ENCODE measurements around the gene HSPA1L. TPM values are rescaled to one million over a fixed set of nuclear protein-coding genes. Genes with fewer than 3 reads are reported as not detected.
"Not testable (repeated sequence)": the region's sequence is repeated elsewhere in the genome, so short reads cannot be mapped to it uniquely, and the experiment has no call there.

The HSPA1L gene
- polyA plus RNA-seq, 2 of the 4 experiments (the other 2 are of a cell fraction) = 1.2 to 1.7 TPM

DNA sequence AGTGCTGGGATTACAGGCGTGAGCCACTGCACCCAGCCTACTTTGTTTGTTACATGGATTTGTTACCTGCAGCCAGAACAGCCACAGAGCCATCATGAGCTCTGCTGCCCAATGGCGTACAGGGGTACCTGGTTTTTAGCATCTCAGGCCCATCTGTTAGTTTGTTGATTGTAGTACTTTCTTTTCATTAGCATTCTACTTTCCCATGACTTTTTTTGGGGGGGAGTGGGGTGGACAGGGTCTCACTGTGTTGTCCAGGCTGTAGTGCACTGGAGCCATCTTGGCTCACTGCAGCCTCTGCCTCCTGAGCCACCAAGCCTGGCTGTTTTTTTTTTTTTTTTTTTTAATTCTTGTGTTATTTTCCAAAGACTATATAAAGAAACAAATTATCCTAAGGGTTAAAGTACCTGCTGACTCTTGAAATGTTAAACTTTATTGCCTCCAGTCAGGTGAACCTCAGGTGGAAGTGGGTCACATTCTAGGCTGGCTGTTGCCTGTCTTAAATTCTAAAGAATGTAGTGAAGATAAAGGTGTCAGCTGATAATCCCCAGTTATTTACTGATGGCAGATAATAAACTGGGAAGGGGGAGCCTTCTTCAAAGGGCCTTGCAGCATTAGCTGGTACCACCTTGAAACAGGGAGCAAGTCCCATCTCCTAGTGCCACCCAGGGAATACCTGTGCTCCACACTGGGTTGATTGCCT lies 32.3 kb upstream of the HSPA1L start:
- TF ChIP-seq HOXB13 (CRISPR knock-in tag; IDR thresholded peaks at IDR 0.05; ENCODE audit: low read depth) = no peak
- TF ChIP-seq, protein P1, sequence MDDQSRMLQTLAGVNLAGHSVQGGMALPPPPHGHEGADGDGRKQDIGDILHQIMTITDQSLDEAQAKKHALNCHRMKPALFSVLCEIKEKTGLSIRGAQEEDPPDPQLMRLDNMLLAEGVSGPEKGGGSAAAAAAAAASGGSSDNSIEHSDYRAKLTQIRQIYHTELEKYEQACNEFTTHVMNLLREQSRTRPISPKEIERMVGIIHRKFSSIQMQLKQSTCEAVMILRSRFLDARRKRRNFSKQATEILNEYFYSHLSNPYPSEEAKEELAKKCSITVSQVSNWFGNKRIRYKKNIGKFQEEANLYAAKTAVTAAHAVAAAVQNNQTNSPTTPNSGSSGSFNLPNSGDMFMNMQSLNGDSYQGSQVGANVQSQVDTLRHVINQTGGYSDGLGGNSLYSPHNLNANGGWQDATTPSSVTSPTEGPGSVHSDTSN (IDR thresholded peaks at IDR 0.05) = no peak
- TF ChIP-seq USF2 (IDR thresholded peaks at IDR 0.05) = no peak
- TF ChIP-seq BCL3 (IDR thresholded peaks at IDR 0.05) = no peak
- no peak for TF ChIP-seq EHF (CRISPR knock-in tag; IDR thresholded peaks at IDR 0.05)
- no peak for TF ChIP-seq RNF2 (IDR thresholded peaks at IDR 0.05; ENCODE audit: borderline replicate concordance, low read depth)
- ChIA-PET POLR2A (no interaction called here), CTCF (interaction anchor here (0.7 kb wide), 1 partner anchor 124 kb away, joined by 3 read pairs; the partner anchor contains the start of gene DXO)
- ATAC-seq = no peak
- no peak for FAIRE-seq
- no peak overlapping the region for H3K4me2 ChIP-seq
- peaks cover 11% of the 10 kb centered on the region; the same call in 1 of the 3 replicates for H3K4me1 ChIP-seq
- no peak overlapping the region for H3K27ac ChIP-seq
- no peak overlapping the region for H3K4me3 ChIP-seq
- DNase-seq (ENCODE audit: low read depth in 1 of 2, low spot score in 1 of 2) = no peak
- no peaks in the 10 kb centered on the region for H3K9me3 ChIP-seq
- 69% methylated on average over 2 of the region's 2 CpGs for WGBS (ENCODE audit: missing lambda C conversion rate)

GRCh38 chr6:31844507-31844906 lies 29.4 kb upstream of the HSPA1L start:
- DNase-seq (ENCODE audit: low read depth in 1 of 2, low spot score in 1 of 2) (no peak), FAIRE-seq (no peak), ATAC-seq (no peak; a peak in 1 of 6 replicates)
- Histone ChIP-seq H3K4me2 (no peak overlapping the region), H3K4me1 (peaks cover under 1% of the 10 kb centered on the region; the same call in 1 of the 3 replicates), H3K27ac (no peak overlapping the region), H3K9me3 (no peaks in the 10 kb centered on the region), H3K4me3 (no peak overlapping the region)
- 97% methylated on average over 3 of the region's 3 CpGs for WGBS (ENCODE audit: missing lambda C conversion rate)
- ChIA-PET POLR2A (no interaction called here), CTCF (interaction anchor here (1.3 kb wide), 1 partner anchor 38 kb away, joined by 3 read pairs; the partner anchor contains the start of gene LSM2)
- TF ChIP-seq CBX2 (IDR thresholded peaks at IDR 0.05; ENCODE audit: borderline replicate concordance, low read depth) (no peak), MAFK (IDR thresholded peaks at IDR 0.05; ENCODE audit: partially characterized antibody) (no peak), CBX8 (IDR thresholded peaks at IDR 0.05) (no peak)

DNA sequence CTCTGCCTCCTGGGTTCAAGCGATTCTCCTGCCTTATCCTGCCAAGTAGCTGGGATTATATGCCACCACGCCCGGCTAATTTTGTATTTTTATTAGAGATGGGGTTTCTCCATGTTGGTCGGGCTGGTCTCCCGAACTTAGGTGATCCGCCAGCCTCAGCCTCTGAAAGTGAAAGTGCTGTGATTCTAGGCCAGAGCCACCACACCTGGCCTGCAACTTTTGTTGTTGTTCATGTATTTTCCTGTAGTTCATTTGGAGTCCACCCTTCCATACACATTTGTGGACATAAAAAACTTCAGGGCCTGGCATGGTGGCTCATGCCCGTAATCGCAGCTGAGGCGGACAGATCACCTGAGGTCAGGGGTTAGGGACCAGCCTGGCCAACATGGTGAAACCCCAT lies 27.0 kb upstream of the HSPA1L start:
- POLR2A ChIA-PET = interaction anchor here (1.4 kb wide), 1 partner anchor 21 kb away, joined by 3 read pairs; the partner anchor contains the start of gene NEU1
- WGBS (ENCODE audit: missing lambda C conversion rate) = 95% methylated on average over 9 of the region's 9 CpGs
- no peak for DNase-seq (ENCODE audit: low read depth in 1 of 2, low spot score in 1 of 2)
- Histone ChIP-seq H3K4me1 (peaks cover 20% of the 10 kb centered on the region; the same call in 2 of the 3 replicates), H3K4me2 (no peak overlapping the region), H3K27ac (no peak overlapping the region), H3K9me3 (no peaks in the 10 kb centered on the region), H3K4me3 (no peak overlapping the region)
- TF ChIP-seq, protein P2, sequence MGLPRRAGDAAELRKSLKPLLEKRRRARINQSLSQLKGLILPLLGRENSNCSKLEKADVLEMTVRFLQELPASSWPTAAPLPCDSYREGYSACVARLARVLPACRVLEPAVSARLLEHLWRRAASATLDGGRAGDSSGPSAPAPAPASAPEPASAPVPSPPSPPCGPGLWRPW (IDR thresholded peaks at IDR 0.05) = no peak
- no peak for TF ChIP-seq CBX8 (IDR thresholded peaks at IDR 0.05)
- no peak for TF ChIP-seq TFCP2L1 (CRISPR knock-in tag; IDR thresholded peaks at IDR 0.05)
- TF ChIP-seq ZNF302 (CRISPR knock-in tag; IDR thresholded peaks at IDR 0.05) = no peak
- ATAC-seq = no peak
- FAIRE-seq = no peak
- CTCF ChIA-PET = no interaction called here

GRCh38 chr6:31839779-31840126 lies 24.7 kb upstream of the HSPA1L start:
- not testable (repeated sequence) for H3K9me3 ChIP-seq; ATAC-seq; H3K27ac ChIP-seq; DNase-seq (ENCODE audit: low read depth in 1 of 2, low spot score in 1 of 2); FAIRE-seq; H3K4me3 ChIP-seq
- 92% methylated on average over 8 of the region's 8 CpGs for WGBS (ENCODE audit: missing lambda C conversion rate)
- peaks cover 20% of the 10 kb centered on the region; the same call in 2 of the 3 replicates for H3K4me1 ChIP-seq
- H3K4me2 ChIP-seq = peak overlapping the region; percentile 99; the same call in 2 of the 3 replicates
- ChIA-PET POLR2A (interaction anchor here (1.3 to 2.0 kb wide), 2 partner anchors 12 to 23 kb away, joined by 3 to 6 read pairs; partner anchors contain the start of genes HSPA1B and NEU1), CTCF (interaction anchor here (0.7 to 1.3 kb wide), 2 partner anchors 10 to 20 kb away, joined by 3 to 4 read pairs; no protein-coding TSS in a partner anchor)
